HFFc6 (cell line): ENCODE data around the gene SETD1B. TPM values are rescaled to one million over a fixed set of nuclear protein-coding genes. Genes with fewer than 3 reads are reported as not detected.

Source experiments
- DNase-seq: peaks from one replicate; pipeline ENCODE4 v3.0.0-alpha.2; 2018
- H3K27ac Mint-ChIP-seq: 2 replicates; pipeline ENCODE4 v1.8.0; 2020; ENCODE audit warnings: mild to moderate bottlenecking, mixed read lengths
- H3K27me3 Mint-ChIP-seq: 2 replicates; pipeline ENCODE4 v1.8.0; 2021; ENCODE audit warnings: mild to moderate bottlenecking, moderate library complexity, mixed read lengths; ENCODE audit not compliant: insufficient read depth
- H3K36me3 Mint-ChIP-seq: 2 replicates; pipeline ENCODE4 v1.8.0; 2021; ENCODE audit warnings: low read depth, mixed read lengths
- H3K4me1 Mint-ChIP-seq: 2 replicates; pipeline ENCODE4 v1.8.0; 2020; ENCODE audit warnings: low read depth, mixed read lengths
- H3K4me3 Mint-ChIP-seq: 2 replicates; pipeline ENCODE4 v1.8.0; 2020; ENCODE audit warnings: mild to moderate bottlenecking, moderate library complexity, mixed read lengths
- H3K9me3 Mint-ChIP-seq: 2 replicates; pipeline ENCODE4 v1.8.0; 2020; ENCODE audit warnings: mild to moderate bottlenecking, mixed read lengths
- total RNA-seq, 6 experiments: library from RNA; stranded (reverse); fragmentation: NEBNext Ultra II Directional; extraction: Animal tissue kit (Norgen Biotek cat#: 25700); gene quantifications; 2 replicates in 1 of 6; 3 replicates in 5 of 6; pipeline ENCODE4 v1.2.3, GENCODE V29; 2021
- TF ChIP-seq, protein P1 (sequence below): fragments of 200-600 bp; sonication (generic); IDR thresholded peaks from 2 replicates; pipeline ENCODE4 v1.5.0; 2021; ENCODE audit warnings: antibody characterized with exemption, mild to moderate bottlenecking

The SETD1B gene
- total RNA-seq, 6 experiments from 2014 or later: 18.5 to 22.0 (median 20.9) TPM

DNA sequence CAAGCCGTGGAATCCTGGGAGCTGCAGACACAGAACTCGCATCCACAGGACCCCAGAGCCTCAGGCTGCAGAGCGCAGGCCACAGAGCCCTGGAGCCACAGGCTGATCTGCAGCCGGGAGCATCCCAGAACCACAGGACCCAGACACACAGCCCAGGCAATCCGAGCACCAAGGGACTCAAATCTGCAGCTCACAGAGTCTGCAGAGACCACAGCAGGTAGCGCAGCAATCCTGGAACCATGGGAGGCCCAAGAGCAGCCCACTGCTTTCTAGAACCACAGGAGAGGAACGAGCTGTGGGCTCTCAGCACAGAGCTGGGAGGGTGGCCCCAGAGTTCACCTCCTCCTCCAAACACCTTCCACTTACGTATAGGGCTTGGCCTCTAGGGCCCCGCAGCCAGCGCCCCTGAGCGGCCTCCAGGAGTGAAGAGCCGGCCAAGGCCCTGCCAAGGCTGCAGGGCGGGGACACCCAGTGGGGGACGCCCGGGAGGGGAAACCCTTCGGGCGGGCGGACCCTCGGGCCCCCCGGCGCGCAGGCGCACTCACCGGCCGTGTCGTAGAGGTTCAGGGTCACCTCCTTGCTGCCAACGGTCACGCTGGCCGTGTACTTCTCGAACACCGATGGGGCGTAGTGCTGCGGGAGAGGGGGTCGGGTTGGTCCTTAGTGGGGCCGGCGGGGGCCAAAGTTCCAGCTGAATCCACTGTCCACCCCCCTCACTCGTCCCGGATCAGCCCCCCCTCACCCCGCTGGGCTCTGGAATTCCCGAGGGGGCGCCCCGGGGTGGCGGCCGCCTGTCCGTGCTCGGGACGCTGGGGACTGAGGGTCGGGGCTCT is 11.0 kb upstream of the SETD1B start:
- TF ChIP-seq, protein P1, sequence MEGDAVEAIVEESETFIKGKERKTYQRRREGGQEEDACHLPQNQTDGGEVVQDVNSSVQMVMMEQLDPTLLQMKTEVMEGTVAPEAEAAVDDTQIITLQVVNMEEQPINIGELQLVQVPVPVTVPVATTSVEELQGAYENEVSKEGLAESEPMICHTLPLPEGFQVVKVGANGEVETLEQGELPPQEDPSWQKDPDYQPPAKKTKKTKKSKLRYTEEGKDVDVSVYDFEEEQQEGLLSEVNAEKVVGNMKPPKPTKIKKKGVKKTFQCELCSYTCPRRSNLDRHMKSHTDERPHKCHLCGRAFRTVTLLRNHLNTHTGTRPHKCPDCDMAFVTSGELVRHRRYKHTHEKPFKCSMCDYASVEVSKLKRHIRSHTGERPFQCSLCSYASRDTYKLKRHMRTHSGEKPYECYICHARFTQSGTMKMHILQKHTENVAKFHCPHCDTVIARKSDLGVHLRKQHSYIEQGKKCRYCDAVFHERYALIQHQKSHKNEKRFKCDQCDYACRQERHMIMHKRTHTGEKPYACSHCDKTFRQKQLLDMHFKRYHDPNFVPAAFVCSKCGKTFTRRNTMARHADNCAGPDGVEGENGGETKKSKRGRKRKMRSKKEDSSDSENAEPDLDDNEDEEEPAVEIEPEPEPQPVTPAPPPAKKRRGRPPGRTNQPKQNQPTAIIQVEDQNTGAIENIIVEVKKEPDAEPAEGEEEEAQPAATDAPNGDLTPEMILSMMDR: no peak
- peak overlapping the region; percentile 53 for H3K4me3 Mint-ChIP-seq
- H3K4me1 Mint-ChIP-seq: peaks cover 42% of the 10 kb centered on the region
- peaks cover 5% of the 10 kb centered on the region for H3K27me3 Mint-ChIP-seq
- H3K27ac Mint-ChIP-seq: no peak overlapping the region
- H3K9me3 Mint-ChIP-seq: no peaks in the 10 kb centered on the region
- no peak for DNase-seq
- H3K36me3 Mint-ChIP-seq: no peaks in the 10 kb centered on the region; the same call in 1 of the 2 replicates

DNA sequence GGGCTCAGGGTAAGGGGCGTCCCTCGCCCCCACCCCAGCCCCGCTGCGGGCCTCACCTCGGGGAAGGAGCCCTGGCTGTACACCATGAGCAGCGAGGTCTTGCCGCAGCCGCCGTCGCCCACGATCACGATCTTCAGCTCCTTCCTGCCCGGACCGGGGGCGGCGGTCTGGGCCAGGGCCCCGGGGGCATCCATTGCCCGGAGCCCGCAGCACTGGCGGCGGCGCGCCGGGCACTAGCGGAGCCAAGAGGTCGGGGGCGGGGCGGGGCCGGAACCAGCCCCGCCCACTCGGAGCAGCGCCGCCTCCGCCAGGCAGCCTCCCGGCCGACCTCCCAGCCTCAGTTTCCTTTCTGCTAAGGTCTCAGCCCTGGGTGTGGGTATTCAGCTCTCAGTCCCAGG is 10.4 kb upstream of the SETD1B start, which contains the start of gene RHOF:
Gene RHOF, minus strand, starts transcription at position 249 of the 398 bp plus-strand sequence. Its CDS starts 55 bp downstream, at position 194.
- H3K4me3 Mint-ChIP-seq: peak within 1 kb of the TSS; percentile 78
- H3K4me1 Mint-ChIP-seq: peaks cover 48% of the 10 kb centered on the region
- no peaks in the 10 kb centered on the region for H3K9me3 Mint-ChIP-seq
- peaks cover 3% of the 10 kb centered on the region; the same call in 1 of the 2 replicates for H3K36me3 Mint-ChIP-seq
- peak within 1 kb of the TSS; percentile 92 for H3K27ac Mint-ChIP-seq
- peaks cover 3% of the 10 kb centered on the region; the same call in 1 of the 2 replicates for H3K27me3 Mint-ChIP-seq
- TF ChIP-seq, protein P1: no peak
- DNase-seq: no peak

DNA sequence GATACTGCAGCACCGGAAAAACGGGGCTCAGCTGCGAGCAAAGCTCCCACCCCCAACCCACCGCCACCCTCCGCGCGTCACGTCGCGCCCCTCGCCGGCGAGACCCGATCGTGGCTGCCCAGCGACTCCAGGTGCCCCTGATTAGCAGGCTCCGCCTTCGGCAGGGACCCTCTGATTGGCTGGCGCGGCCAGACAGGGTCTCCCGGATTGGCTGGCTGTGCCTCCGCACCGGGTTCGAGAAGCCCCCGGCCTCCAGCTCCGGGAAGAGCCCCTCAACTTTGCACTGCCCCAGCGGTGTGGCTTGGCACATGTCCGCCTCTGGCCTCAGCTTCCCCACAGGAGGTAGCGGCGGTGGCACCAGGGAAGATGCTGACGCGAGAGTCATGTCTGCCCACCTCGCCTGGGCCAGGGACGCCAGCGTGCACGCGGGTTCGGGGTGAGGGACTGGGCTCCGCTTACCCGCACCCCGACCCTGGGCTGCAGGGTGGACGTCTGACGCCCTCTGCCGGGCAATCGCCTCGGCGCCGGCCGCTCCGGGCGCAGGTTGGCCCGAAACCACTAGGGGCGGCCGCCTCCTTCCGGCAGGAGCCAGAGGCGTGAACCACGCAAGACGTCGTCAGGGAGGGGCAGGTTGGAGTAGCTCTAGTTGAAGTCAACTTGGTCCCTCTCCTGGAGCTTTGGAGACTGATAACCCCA is 9.8 kb upstream of the SETD1B start:
- Mint-ChIP-seq H3K36me3 (peaks cover 6% of the 10 kb centered on the region; the same call in 1 of the 2 replicates), H3K9me3 (no peaks in the 10 kb centered on the region), H3K27me3 (peaks cover 3% of the 10 kb centered on the region; the same call in 1 of the 2 replicates), H3K4me3 (peak overlapping the region; percentile 78), H3K27ac (peak overlapping the region; percentile 92), H3K4me1 (peaks cover 54% of the 10 kb centered on the region)
- TF ChIP-seq, protein P1: peak; percentile 96
- peak; percentile 89 for DNase-seq

DNA sequence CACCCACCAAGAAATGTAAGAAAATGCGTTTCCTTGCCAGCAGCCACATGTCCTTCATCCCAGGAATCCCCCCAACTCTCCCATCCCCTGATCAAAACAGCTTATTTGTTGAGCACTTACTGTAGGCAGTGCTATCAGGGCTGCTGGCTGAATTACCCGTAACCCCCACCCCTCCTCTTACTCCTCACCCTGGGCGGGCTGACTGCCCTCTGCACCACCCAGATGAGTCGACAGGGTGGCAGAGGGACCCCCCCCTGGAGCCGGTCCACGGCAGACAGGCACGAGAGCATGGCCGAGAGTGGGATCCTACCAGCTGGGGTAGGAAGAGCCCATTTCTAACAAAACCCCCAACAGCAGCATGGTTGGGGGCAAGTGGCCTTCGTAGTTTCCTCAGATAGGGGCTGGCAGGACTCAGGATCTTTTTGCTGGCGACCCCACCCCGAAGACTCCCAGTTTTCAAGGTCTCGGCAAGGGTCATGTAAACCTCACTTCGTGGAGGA is 9.2 kb upstream of the SETD1B start:
- DNase-seq: no peak
- TF ChIP-seq, protein P1: no peak
- Mint-ChIP-seq H3K9me3 (no peaks in the 10 kb centered on the region), H3K4me1 (peaks cover 58% of the 10 kb centered on the region), H3K36me3 (peaks cover 6% of the 10 kb centered on the region; the same call in 1 of the 2 replicates), H3K27me3 (peaks cover 3% of the 10 kb centered on the region; the same call in 1 of the 2 replicates), H3K27ac (peak overlapping the region; percentile 92), H3K4me3 (peak overlapping the region; percentile 78)
